COLO668 (cell line): ENCODE data around the gene PEX11A.
A peak's percentile ranks its signal among the peaks of the same experiment; 100 is the strongest.

Experiments used
- DNase-seq: peaks from one replicate; lab custom pipeline; 2025; ENCODE audit not compliant: unreplicated experiment; lab: John Stamatoyannopoulos, UW

The PEX11A gene

DNA sequence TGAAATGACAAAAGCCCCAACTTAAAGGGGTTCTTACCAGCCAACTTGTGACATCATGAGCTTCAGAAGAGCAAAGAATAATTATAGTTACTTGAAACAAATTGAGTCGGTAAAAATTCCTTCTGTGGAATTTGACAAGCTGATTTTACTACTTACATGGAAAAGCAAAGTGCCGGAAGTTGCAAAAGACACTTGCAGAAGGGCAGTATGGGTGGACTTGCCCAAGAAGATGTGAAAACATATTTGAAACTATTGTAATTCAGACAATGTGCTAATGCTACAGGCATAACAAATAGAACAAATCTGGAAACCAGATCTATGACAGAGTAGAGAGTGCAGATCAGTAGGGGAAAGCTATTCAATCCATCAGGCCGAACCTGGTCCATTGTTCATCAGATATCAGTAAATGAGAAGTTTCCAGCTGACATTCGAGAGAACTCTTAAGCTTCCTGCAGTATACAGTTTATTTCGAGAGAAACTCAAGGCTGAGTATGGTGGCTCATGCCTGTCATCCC, 32.8 kb downstream of the PEX11A start:
- DNase-seq = no peak

GRCh38 chr15:89656116-89656815, 34.3 kb downstream of the PEX11A start:
- DNase-seq = no peak

GRCh38 chr15:89654847-89655805, 35.4 kb downstream of the PEX11A start, which contains the start of gene KIF7:
KIF7 (minus strand) TSS chr15:89655467; CDS start chr15:89652930, 2,537 bp downstream.
- DNase-seq = peak; percentile 8

DNA sequence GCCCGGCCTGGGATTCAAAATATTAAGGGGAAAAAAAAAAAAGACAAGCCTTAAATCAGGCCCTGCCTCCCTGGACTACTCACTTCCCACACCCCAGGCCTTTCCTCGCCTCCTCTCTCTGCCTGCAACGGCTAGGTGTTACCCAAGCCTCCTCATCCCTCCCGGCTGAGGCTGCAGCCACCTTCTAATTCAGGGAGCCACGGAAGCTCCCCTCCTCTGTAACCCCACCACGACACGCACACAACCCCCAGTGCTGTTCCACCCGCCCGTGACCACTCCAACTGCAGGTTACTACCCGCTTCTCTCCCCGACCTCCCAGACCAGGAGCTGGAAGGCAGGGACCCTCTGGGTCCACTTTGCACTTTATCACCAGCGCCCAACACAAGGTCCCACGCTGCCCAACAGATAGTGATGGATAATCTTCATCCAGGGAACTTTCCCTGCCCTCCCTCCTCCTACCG, 36.2 kb downstream of the PEX11A start:
- DNase-seq = no peak

GRCh38 chr15:89653578-89653977, 37.0 kb downstream of the PEX11A start:
- DNase-seq = no peak

DNA sequence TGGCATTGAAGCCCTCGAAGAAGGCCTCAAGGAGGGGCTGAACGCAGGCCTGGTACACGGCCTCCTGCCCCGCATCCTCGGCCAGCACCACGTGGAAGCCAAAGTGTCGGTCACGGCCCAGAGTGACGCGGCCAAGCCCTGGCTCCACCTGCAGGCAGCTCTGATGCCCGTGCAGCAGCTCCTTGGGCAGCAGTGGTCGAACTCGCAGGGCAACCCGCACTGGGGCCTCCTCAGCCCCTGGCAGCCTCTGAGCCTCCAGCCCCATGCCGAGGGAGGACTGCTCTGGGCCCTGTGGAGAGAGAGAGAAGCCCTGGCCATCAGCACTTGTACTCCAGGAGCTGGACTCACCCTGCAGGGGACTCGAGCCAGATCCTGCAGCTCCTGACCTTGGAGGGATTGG, 37.9 kb downstream of the PEX11A start:
- peak; percentile 20 for DNase-seq

- DNase-seq = no peak
These were observed 38.4 kb downstream of the PEX11A start for GRCh38 chr15:89652131-89652530.

GRCh38 chr15:89649716-89650115, 40.8 kb downstream of the PEX11A start:
- no peak for DNase-seq

- DNase-seq = no peak
These were observed 41.4 kb downstream of the PEX11A start for GRCh38 chr15:89649013-89649625.

- no peak for DNase-seq
These were observed 42.2 kb downstream of the PEX11A start for GRCh38 chr15:89648106-89649012.

- DNase-seq = peak; percentile 68
These were observed 43.2 kb downstream of the PEX11A start for GRCh38 chr15:89647191-89647851.

DNA sequence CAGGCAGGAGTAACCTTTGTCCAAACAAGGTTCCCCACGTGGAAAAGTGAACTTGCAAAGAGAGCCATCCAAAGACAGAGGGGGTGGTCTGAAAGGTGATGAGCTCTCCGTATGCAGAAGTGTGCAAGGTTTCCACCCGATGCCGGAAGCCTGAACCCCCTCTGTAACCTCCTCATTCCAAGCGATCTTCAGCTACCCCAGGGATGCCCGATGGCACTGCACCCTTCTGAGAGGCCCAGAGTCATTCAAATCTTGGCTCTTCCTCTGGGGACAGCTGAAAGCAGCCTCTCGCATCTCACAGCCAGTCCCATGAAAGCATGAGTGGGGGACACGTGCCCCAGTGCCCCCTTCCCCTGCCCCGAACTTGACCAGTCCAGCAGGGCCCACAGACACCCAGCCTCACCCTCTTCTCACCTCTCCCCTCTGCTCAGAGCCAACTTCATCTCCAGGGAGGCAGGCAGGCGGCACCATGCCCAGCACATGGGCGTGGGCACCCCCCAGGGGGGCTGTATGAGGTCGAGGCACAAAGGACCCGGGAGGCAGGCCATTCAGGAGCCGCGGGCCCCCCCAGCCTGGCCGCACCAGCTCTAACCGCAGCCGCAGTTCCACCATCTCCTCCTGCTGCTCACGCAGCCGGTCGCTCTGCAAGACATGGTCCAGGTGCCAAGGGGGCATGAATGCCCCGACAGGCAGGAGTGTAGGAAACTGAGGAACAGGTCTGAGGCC, 44.0 kb downstream of the PEX11A start:
- DNase-seq = no peak

DNA sequence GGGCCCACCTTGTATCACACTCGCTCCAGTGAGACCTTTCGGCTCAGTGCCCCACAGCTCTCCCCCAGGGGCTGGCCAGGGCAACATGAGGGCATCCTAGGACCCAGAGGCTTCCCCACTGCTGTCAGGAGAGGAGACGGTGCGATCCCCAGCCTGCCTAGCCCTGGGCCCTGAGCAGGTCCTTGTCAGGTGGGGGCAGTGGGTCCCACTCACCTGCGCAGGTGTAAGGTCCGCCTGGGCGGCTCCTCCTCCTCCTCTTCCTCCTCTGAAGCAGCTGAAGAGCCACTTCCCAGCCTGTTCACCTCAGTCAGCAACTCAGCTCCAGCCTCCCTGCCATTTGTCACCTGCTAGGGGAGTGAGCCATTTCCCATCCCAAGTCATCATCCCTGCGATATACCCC, 44.9 kb downstream of the PEX11A start:
- DNase-seq = no peak

- peak; percentile 48 for DNase-seq
These were observed 48.4 kb downstream of the PEX11A start for GRCh38 chr15:89642106-89642505.

- no peak for DNase-seq
These were observed 49.5 kb downstream of the PEX11A start for GRCh38 chr15:89641053-89641452.

DNA sequence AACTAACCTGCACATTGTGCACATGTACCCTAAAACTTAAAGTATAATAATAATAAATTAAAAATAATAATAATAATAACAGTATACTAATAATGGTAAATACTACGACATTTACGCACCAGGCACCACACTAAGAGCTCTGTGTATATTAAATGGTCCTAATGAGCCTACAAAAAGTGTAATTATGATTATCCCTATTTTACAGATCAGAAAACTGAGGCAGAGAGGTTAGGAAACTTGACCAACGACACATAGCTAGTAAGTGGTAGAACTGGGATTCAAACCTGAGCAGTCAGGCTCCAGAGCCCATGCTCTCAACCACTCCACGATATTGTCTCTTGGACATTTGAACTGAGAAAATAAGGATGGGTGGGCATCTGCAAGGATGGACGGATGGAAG, 50.3 kb downstream of the PEX11A start:
- DNase-seq = no peak

DNA sequence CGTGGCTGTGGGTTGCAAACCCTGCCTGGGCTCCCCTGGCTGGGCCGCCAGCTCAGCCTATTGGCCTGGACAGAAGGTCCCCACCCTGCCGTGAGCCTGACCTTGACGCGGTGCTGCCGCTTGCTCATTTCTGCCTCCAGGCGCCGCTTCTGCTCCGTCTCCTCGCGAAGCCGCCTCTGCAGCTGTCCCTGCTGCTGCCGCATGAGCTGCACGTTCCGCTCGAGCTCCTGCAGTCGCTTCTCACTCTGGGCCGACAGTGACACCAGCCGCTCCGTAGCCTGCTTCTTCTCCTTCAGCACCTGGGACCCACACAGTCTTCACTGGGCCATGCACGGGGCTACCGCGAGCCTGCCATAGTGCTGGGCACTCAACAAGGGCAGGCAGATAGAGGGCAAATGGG, 57.0 kb downstream of the PEX11A start:
- no peak for DNase-seq

DNA sequence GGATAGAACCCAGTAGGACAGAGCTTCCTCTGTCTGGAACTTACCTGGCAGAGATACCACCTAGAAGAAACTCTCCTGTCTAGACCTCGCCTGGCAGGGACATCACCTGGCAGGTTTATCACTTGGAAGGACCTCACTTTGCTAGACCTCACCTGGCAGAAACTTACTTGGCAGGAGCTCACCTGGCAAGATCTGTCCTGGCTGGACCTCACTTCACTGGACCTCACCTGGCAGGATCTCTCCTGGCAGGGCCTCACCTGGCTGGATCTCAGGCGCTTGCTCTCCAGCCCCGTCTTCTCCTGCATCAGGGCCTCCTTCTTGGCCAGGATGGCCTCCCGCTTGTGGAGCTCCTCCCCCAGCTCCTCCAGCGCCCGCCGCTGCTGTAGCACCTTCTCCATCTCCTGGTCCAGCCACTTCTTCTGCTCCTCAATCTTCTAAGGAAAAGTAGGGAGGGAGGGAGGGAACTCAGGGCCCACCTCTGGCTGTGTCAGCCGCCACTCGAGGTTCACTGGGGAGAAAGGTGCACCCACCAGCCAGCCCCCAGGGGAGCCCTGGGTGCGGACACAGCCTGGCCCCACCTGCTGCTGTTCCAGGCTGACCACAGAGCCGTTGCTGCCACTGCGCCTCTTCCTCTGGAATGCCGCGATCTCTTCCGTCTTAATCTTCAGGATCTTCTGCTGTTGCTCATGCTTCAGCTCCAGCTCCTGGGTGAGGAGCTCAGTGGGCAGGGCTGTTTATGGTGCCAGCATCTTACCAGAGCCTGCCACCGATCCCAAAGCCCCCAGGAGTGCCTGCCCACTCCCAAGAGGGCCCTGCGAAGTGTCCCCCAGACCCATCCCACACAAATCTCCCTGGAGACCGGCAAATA, 57.8 kb downstream of the PEX11A start:
- no peak for DNase-seq
